ENCODE measurements around the gene FAM43A.

GRCh38 chr3:194680888-194681615 lies 4.6 kb upstream of the FAM43A start:
- TF ChIP-seq POLR2AphosphoS5 (IDR thresholded peaks at IDR 0.05; ENCODE audit: insufficient read depth in 1 of 2, low read depth in 1 of 2) (no peak), POLR2A (IDR thresholded peaks at IDR 0.05) (no peak), CTCF (IDR thresholded peaks at IDR 0.05) (no peak)
